Peyer's patch (tissue), 4 donors: ENCODE measurements around the gene SLC16A8.

Experiments
- POLR2A ChIP-seq, 2 donors: fragments of 450-650 bp; IDR thresholded peaks; one replicate each; pipeline ENCODE4 v1.5.1; 2017; ENCODE audit warnings: antibody characterized with exemption in 2 of 2, mild to moderate bottlenecking in 2 of 2, moderate library complexity in 2 of 2
- TF ChIP-seq, protein P1 (sequence below), 6 experiments: fragments of 450-650 bp in 4 of 6; fragments of 200-600 bp in 2 of 6; sonication (generic) in 1 of 6; IDR thresholded peaks; one replicate each; pipeline ENCODE4 v1.5.1; 2017 to 2019; ENCODE audit warnings: antibody characterized with exemption in 6 of 6, mild to moderate bottlenecking in 3 of 6, moderate library complexity in 1 of 6

DNA sequence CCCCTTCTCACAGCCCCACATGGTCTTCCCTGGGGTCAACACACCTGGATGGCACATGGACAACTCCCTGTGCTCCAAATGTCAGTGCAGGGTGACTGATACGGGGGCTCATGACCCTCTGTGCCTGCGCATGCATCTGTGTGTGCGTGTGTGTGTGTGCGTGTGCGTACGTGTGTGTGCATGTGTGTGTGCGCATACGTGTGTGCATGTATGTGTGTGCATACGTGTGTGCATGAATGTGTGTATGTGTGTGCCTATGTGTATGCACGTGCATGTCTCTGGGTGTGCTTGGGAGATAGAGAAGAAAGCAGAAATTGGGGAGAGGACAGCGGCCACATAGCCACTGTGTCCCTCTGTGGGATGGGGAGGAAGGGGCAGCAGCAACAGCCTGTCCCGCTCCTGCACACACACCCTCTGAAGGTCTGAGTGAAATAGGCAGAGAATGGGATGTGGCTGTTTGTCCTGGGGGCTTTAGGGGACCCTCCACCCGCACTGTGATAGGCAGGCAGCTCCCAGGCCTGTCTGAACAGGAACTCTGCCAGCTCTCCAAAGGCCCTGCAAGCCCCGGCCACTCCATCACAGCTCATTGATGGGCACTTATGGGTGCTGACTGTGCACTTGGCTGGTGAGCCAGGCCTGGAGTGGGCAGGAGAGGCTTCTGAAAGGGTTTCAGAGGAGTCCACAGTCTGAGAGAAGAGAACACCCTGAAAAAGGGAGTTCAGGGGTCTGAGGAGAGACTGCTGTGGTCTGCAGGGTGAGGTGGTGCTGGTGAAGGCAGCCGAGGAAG lies 55.4 kb downstream of the SLC16A8 start:
- TF ChIP-seq, protein P1, sequence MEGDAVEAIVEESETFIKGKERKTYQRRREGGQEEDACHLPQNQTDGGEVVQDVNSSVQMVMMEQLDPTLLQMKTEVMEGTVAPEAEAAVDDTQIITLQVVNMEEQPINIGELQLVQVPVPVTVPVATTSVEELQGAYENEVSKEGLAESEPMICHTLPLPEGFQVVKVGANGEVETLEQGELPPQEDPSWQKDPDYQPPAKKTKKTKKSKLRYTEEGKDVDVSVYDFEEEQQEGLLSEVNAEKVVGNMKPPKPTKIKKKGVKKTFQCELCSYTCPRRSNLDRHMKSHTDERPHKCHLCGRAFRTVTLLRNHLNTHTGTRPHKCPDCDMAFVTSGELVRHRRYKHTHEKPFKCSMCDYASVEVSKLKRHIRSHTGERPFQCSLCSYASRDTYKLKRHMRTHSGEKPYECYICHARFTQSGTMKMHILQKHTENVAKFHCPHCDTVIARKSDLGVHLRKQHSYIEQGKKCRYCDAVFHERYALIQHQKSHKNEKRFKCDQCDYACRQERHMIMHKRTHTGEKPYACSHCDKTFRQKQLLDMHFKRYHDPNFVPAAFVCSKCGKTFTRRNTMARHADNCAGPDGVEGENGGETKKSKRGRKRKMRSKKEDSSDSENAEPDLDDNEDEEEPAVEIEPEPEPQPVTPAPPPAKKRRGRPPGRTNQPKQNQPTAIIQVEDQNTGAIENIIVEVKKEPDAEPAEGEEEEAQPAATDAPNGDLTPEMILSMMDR (IDR thresholded peaks at IDR 0.05), result no peak
- no peak for TF ChIP-seq POLR2A (IDR thresholded peaks at IDR 0.05)
